ENCODE data around the gene RWDD4.

- TF ChIP-seq CTCF (IDR thresholded peaks at IDR 0.05; ENCODE audit: low read depth, low read length) (no peak), POLR2A (IDR thresholded peaks at IDR 0.05; ENCODE audit: extremely low read depth, insufficient read length) (no peak), MAX (IDR thresholded peaks at IDR 0.05; ENCODE audit: low read depth, low read length) (no peak)
Measured at GRCh38 chr4:183602557-183603027, 56.4 kb downstream of the RWDD4 start.
